ENCODE data around the gene CIRBP.
"Not testable (repeated sequence)": the region's sequence is repeated elsewhere in the genome, so short reads cannot be mapped to it uniquely, and the experiment has no call there.

Gene CIRBP

GRCh38 chr19:1315470-1316166 is 46.5 kb downstream of the CIRBP start:
- DNase-seq: peak; percentile 37

DNA sequence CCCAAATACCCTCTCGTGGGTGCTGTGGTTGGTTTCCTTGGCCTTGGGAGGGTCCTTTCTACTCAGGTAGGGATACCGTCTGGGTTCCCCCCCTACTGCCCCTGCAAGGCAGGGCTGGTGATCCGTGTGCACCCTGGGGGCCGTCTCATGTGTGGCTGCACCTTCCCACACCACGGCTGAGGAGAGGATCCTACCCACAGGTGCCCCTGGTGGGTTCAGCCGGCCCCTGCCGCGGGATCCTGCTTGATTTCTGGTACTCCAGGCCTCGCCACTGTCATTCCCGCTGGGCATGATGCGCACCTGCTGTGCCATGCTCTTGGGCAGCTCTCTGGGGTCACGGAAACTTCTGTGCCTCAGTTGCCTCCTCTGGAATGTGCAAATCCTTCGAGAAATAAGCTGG is 47.3 kb downstream of the CIRBP start:
- DNase-seq: no peak

DNA sequence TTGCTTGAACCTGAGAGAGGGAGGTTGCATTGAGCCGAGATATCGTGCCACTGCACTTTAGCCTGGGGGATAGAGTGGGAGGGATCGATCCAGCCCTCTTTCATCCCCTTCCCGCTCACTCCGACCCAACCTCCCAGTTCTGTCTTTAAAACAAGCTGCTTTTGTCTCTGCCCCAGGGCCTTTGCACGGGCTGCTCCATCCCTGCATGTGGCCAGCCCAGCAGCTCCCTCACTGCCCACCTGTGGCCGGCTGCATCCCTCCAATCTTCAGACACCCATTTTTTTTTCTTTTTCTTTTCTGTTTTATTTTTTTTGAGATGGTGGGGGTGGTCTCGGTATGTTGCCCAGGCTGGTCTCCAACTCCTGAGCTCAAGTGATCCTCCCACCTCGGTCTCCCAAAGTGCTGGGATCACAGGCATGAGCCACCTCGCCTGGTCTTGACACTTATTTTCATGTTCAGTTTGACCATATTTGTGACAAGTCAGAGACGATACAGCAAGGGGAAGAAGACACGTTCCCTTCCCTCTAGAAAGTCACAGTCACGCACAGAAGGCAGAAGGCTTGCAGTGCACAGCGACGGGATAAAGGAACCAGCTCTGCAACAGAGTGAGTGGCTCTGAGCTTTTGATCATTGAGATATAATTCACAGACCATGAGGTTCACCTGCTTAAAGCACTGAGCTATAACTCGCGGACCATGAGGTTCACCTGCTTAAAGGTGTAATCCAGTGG is 48.3 kb downstream of the CIRBP start:
- DNase-seq: no peak

GRCh38 chr19:1318678-1319471 is 49.7 kb downstream of the CIRBP start:
- DNase-seq: no peak

- not testable (repeated sequence) for DNase-seq
These were observed 51.1 kb downstream of the CIRBP start for GRCh38 chr19:1320282-1320650.

DNA sequence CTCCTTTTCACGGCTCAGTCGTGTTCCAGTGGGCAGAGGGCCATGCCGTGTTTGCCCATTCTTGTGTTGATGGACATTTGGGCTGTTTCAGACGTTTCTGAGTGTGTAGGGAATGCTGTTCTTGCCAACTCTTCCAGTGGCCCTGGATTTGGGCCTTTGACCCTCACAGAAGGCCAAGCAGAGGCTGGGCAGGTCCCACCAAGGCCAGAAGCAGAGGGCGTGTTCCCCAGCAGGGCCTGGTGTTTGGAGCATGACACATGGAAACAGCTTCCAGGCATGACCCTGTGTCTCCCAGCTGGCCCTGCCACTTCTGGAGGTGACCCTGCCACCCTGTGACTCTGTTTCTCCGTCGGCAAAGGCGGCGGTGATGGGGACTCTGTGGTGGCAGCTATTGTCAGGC is 52.4 kb downstream of the CIRBP start:
- no peak for DNase-seq

- DNase-seq: no peak
These were observed 53.3 kb downstream of the CIRBP start for GRCh38 chr19:1322198-1322981.

GRCh38 chr19:1324249-1324805 is 55.2 kb downstream of the CIRBP start:
- DNase-seq: no peak

Data from activated CD8-positive, alpha-beta memory T cell treated with anti-CD3 and anti-CD28 coated beads, Interleukin-2, amount 50 U/mL, for 4 hours (primary cell).